ENCODE results near the gene PRR35.

DNA sequence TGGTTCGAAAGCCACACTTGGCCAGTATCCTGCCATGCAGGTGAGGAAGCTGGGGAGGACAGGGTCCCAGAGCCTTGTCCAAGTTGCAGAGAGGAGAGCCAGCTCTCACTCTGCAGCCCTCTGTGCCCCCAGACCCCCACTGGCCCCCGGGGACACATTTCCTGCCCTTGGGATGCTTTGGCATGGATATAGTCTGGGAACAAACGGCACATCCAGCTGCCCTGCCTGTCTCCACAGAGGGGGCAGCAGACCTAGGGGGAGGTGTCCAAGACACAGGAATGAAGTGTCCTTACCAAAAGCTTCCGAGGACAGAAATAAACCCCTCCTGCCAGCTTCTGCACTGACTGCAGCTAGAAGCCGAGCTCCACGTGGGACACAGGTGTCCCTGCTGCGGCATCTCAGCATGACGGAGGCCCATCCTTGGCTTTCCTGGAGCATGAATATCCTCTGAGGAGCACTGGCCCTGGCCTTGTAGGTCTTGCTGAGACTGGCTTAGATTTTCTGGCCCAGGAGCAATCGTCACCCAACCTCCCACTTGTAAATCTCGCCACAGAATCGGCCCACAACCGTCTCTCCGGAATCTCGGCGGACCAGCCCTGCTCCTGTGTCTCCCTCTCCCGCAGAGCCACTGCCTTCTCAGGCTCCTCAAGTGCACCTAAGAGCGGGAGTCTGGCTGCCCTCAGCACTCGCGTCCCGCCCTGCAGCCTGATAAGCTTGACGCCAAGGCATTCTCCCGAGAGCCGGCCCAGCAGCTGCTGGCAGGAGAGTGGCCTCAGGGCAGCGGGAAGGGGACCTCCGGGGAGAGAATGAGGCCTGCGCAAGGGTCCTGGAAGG lies 33.8 kb upstream of the PRR35 start:
- TF ChIP-seq EZH2phosphoT487 (IDR thresholded peaks at IDR 0.05; ENCODE audit: insufficient read depth, low read depth): no peak
- no peak for TF ChIP-seq EZH2 (IDR thresholded peaks at IDR 0.05; ENCODE audit: insufficient read depth, poor library complexity, severe bottlenecking)
